HEK293T (cell line): ENCODE results near the gene TCERG1L.

Experiments
- ARNT ChIP-seq: fragments of 450-650 bp; IDR thresholded peaks from 2 replicates; pipeline ENCODE4 v1.6.1; 2017; ENCODE audit warnings: mild to moderate bottlenecking
- ELF4 ChIP-seq: fragments of 450-650 bp; IDR thresholded peaks from 2 replicates; pipeline ENCODE4 v1.6.1; 2017; ENCODE audit warnings: antibody characterized with exemption
- FOXA1 ChIP-seq: fragments of 450-650 bp; IDR thresholded peaks from 2 replicates; pipeline ENCODE4 v1.6.1; 2016; ENCODE audit warnings: mild to moderate bottlenecking
- FOXK2 ChIP-seq: fragments of 450-650 bp; IDR thresholded peaks from 2 replicates; pipeline ENCODE4 v1.6.1; 2016; ENCODE audit warnings: mild to moderate bottlenecking
- FOXM1 ChIP-seq: fragments of 450-650 bp; IDR thresholded peaks from 2 replicates; pipeline ENCODE4 v1.6.1; 2017; ENCODE audit warnings: mild to moderate bottlenecking, borderline replicate concordance
- HDGF ChIP-seq: fragments of 450-650 bp; IDR thresholded peaks from 2 replicates; pipeline ENCODE4 v1.6.1; 2017; ENCODE audit warnings: antibody characterized with exemption, borderline replicate concordance
- LEF1 ChIP-seq: fragments of 450-650 bp; IDR thresholded peaks from 2 replicates; pipeline ENCODE4 v1.6.1; 2017; ENCODE audit warnings: mild to moderate bottlenecking, borderline replicate concordance
- NFRKB ChIP-seq: fragments of 450-650 bp; IDR thresholded peaks from 2 replicates; pipeline ENCODE4 v1.6.1; 2016; ENCODE audit warnings: mild to moderate bottlenecking, moderate library complexity
- PKNOX1 ChIP-seq: fragments of 450-650 bp; IDR thresholded peaks from 2 replicates; pipeline ENCODE4 v1.6.1; 2016
- SP1 ChIP-seq: fragments of 450-650 bp; IDR thresholded peaks from 2 replicates; pipeline ENCODE4 v1.6.1; 2017
- SUZ12 ChIP-seq: fragments of 450-650 bp; IDR thresholded peaks from 2 replicates; pipeline ENCODE4 v1.6.1; 2016; ENCODE audit warnings: mild to moderate bottlenecking
- ZNF384 ChIP-seq: fragments of 450-650 bp; IDR thresholded peaks from 2 replicates; pipeline ENCODE4 v1.6.1; 2016

- TF ChIP-seq FOXM1 (no peak), SP1 (no peak), SUZ12 (no peak), ARNT (no peak), ELF4 (no peak), HDGF (no peak), FOXK2 (no peak), NFRKB (no peak), ZNF384 (no peak), PKNOX1 (no peak), FOXA1 (no peak), LEF1 (no peak)
These were observed 66.7 kb downstream of the TCERG1L start for GRCh38 chr10:131244836-131245235.
